Stomach (tissue), 9 donors: ENCODE results near the gene ITIH4. TPM values are rescaled to one million over a fixed set of nuclear protein-coding genes. Genes with fewer than 3 reads are reported as not detected.

Source experiments
- DNase-seq, 2 donors: peaks; one replicate each; pipeline versions ENCODE4 v3.0.0 to v3.0.0-alpha.2; 2013 to 2019
- H3K27ac ChIP-seq, 5 donors: fragments of 200-600 bp in 4 of 5; sonication (generic) in 4 of 5; one replicate each; pipeline ENCODE4 v1.5.1; 2013 to 2019; ENCODE audit warnings: mild to moderate bottlenecking in 1 of 5, moderate library complexity in 1 of 5
- H3K27me3 ChIP-seq, 3 donors: fragments of 200-600 bp; sonication (generic); one replicate each; pipeline ENCODE4 v1.5.1; 2017 to 2019; ENCODE audit warnings: mixed run types in 1 of 3
- H3K36me3 ChIP-seq, 4 donors: fragments of 200-600 bp; sonication (generic); 1 replicate in 3 of 4; 2 replicates in 1 of 4; pipeline ENCODE4 v1.5.1; 2016 to 2019
- H3K4me1 ChIP-seq, 4 donors: fragments of 200-600 bp; sonication (generic); one replicate each; pipeline ENCODE4 v1.5.1; 2016 to 2019
- H3K4me3 ChIP-seq, 4 donors: fragments of 200-600 bp; sonication (generic) in 3 of 4; one replicate each; pipeline ENCODE4 v1.5.1; 2016 to 2019; ENCODE audit warnings: mild to moderate bottlenecking in 1 of 4
- H3K9me3 ChIP-seq, 4 donors: fragments of 200-600 bp; sonication (generic); one replicate each; pipeline ENCODE4 v1.5.1; 2016 to 2019
- CTCF ChIP-seq, 7 experiments: fragments of 450-650 bp in 4 of 7; fragments of 200-600 bp in 3 of 7; sonication (generic) in 3 of 7; IDR thresholded peaks; one replicate each; pipeline ENCODE4 v1.5.1; 2016 to 2019; ENCODE audit warnings: antibody characterized with exemption in 7 of 7, control low read depth in 2 of 7, mild to moderate bottlenecking in 1 of 7
- EP300 ChIP-seq: sonication (generic); formaldehyde crosslinking; IDR thresholded peaks from one replicate; pipeline ENCODE4 v1.6.1; 2017; ENCODE audit warnings: antibody characterized with exemption
- POLR2A ChIP-seq, 4 donors: fragments of 450-650 bp; IDR thresholded peaks; one replicate each; pipeline ENCODE4 v1.6.1; 2016; ENCODE audit warnings: antibody characterized with exemption in 4 of 4, control low read depth in 2 of 4, mild to moderate bottlenecking in 1 of 4, moderate library complexity in 1 of 4
- POLR2AphosphoS5 ChIP-seq, 3 donors: sonication (generic); formaldehyde crosslinking; IDR thresholded peaks; one replicate each; pipeline ENCODE4 v1.6.1; 2016; ENCODE audit warnings: antibody characterized with exemption in 3 of 3
- WGBS, 5 donors: extraction: QIAGEN DNeasy Blood & Tissue Kit in 3 of 5; methylation state at CpG; one replicate each; pipeline versions ENCODE4 v1.1.5 to v1.1.7; 2013 to 2018; 5-methylcytosine and 5-hydroxymethylcytosine counted together
- intact Hi-C: fragments of 100-400 bp; cut with DNase I; formaldehyde crosslinking; loops from one replicate; pipeline ENCODE4 v1.15.1; 2023; ENCODE audit warnings: low total_unique reads
- polyA plus RNA-seq, 3 donors: library from polyadenylated mRNA; stranded (reverse); fragments of 200-250 nt; gene quantifications; one replicate each; pipeline ENCODE4 v1.2.3, GENCODE V29; 2013
- total RNA-seq, 5 donors: library from RNA; depleted of rRNA; stranded (reverse); fragments of >200 nt; gene quantifications; one replicate each; pipeline versions ENCODE4 v1.1.0 to v1.2.3, GENCODE V29; 2014 to 2016
- donor health status: healthy with polysubstance abuse.
- donor health status: Bipolar disorder and iron deficiency.
- donor health status: healthy.

Gene ITIH4
- total and polyA plus RNA-seq, 8 donors, result 1.7 to 300 (median 18.5) TPM

- TF ChIP-seq EP300 (no peak), POLR2A (IDR thresholded peaks at IDR 0.05) (no peak), CTCF (IDR thresholded peaks at IDR 0.05) (no peak), POLR2AphosphoS5 (IDR thresholded peaks at IDR 0.05) (no peak)
- intact Hi-C loops, result no loop called here
- 67 to 88% (median 75%) methylated on average over 4 of the region's 4 CpGs for WGBS, 5 donors
These were observed 38.5 kb downstream of the ITIH4 start for GRCh38 chr3:52791928-52792327.

DNA sequence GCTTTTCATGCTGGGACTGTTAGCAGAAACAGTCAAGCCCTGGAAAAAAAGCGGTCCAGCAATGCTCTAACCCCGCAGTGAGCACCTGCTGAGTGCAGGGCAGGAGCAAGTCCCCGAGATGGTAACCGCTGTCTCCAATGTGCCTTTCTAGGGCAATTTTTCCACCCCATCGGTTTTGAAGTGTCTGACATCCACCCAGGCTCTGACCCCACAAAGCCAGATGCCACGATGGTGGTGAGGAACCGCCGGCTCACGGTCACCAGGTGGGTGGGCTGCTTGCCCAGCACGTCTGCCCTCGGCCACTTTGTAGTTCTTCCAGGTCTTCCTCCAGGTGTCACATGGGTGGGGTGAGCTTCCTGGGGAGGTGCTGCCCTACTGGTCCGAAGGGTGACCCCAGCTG, 39.1 kb downstream of the ITIH4 start:
- WGBS, 5 donors, result 81 to 91% (median 85%) methylated on average over 11 to 12 of the region's 12 CpGs
- Histone ChIP-seq H3K9me3 (no peaks in the 10 kb centered on the region), H3K4me3 (no peak overlapping the region), H3K27ac (no peak overlapping the region), H3K27me3 (no peaks in the 10 kb centered on the region), H3K36me3 (no peaks in the 10 kb centered on the region), H3K4me1 (peaks cover 0 to 14% (median 0%) of the 10 kb centered on the region in 4 donors)
- DNase-seq, result no peak
- no peak for TF ChIP-seq EP300
- TF ChIP-seq CTCF (IDR thresholded peaks at IDR 0.05), result no peak
- intact Hi-C loops, result no loop called here

More at GRCh38 chr3:52791928-52792327, 38.5 kb downstream of the ITIH4 start:
- no peak for DNase-seq
- Histone ChIP-seq H3K27ac (no peak overlapping the region), H3K4me1 (peaks cover 0 to 14% (median 0%) of the 10 kb centered on the region in 4 donors), H3K4me3 (no peak overlapping the region), H3K27me3 (no peaks in the 10 kb centered on the region), H3K9me3 (no peaks in the 10 kb centered on the region), H3K36me3 (no peaks in the 10 kb centered on the region)

GRCh38 chr3:52790741-52791140, 39.7 kb downstream of the ITIH4 start:
- Histone ChIP-seq H3K27ac (no peak overlapping the region), H3K27me3 (no peaks in the 10 kb centered on the region), H3K4me1 (peaks cover 0 to 14% (median 0%) of the 10 kb centered on the region in 4 donors), H3K36me3 (no peaks in the 10 kb centered on the region), H3K9me3 (no peaks in the 10 kb centered on the region), H3K4me3 (no peak overlapping the region)
- TF ChIP-seq POLR2AphosphoS5 (IDR thresholded peaks at IDR 0.05) (no peak), POLR2A (IDR thresholded peaks at IDR 0.05) (no peak), EP300 (no peak), CTCF (IDR thresholded peaks at IDR 0.05) (no peak)
- intact Hi-C loops, result no loop called here
- 80 to 89% (median 85%) methylated on average over 13 of the region's 13 CpGs for WGBS, 5 donors
- DNase-seq, result no peak

DNA sequence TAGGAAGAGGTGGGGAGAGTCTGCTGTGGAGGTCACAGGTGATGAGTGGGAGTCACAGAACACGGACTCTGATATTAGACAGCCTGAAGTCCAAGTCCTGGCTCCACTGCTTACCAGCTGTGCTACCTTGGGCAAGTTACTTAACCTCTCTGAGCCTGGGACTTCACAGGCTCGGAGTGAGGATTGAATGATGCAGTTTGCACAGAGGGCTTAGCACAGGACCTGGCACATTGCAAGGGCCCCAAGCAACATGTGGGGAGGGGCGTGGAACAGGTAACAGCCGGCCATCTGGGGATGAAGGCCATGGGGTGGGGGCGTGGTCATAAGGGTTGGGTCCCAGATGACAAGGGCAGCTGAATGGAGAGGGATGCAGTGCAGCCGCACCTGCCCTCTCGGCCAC, 40.1 kb downstream of the ITIH4 start:
- TF ChIP-seq POLR2AphosphoS5 (IDR thresholded peaks at IDR 0.05) (no peak), EP300 (no peak), CTCF (IDR thresholded peaks at IDR 0.05) (no peak), POLR2A (IDR thresholded peaks at IDR 0.05) (no peak)

More for the DNA sequence above, 40.1 kb downstream of the ITIH4 start:
- Histone ChIP-seq H3K27ac (no peak overlapping the region), H3K36me3 (no peaks in the 10 kb centered on the region), H3K27me3 (no peaks in the 10 kb centered on the region), H3K4me1 (peaks cover 0 to 11% (median 0%) of the 10 kb centered on the region in 4 donors), H3K4me3 (no peak overlapping the region), H3K9me3 (no peaks in the 10 kb centered on the region)
- WGBS, 5 donors, result 73 to 86% (median 82%) methylated on average over 6 to 7 of the region's 7 CpGs
- no peak for DNase-seq
- intact Hi-C loops, result no loop called here
